ENCODE measurements around the gene SLC16A11.
A peak's percentile ranks its signal among the peaks of the same experiment; 100 is the strongest.

Gene SLC16A11

DNA sequence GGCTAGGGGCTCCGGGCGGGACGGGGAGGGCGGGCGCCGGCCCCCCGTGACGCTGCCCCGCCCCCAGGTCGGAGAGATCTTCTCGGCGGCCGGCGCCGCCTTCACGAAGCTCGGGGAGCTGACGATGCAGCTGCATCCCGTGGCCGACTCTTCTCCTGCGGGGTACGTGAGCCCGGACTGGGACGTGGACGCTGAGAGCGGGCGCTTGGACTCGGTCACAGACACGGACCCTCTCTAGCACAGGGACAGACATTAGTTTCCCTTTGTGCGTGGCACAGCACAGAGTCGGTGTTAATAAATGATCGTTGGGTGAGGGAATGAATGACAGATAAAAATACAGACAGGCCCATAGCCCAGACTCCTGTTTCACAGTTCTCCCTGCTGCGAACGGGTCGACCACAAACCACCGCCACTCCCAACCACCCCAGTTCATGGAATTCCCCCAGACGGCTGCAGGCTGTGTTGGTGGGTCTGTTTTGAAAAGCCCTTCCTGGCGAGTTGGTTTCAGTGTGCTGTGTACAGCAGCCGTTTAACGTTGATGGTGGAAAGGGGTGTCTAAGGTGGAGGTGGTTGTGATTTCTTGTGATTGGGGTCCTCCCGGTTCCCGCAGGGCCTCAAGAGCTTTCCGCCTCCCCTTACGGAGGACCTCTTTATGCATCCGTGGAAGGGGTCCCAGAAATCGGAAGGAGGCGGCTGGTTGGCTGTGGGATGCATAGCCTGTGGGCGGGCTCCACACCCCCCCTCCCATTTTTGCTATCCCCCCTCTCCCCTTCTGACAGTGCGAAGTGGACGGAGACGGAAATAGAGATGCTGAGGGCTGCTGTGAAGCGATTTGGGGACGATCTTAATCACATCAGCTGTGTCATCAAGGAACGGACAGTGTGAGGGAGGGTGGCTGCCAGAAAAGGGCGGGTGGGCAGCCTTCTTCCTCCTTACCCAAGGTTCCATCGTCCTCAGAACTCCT, 28.6 kb downstream of the SLC16A11 start:
- DNase-seq (ENCODE audit: low read depth, low spot score): no peak
- H3K4me3 ChIP-seq (ENCODE audit: low read length): peak overlapping the region; percentile 79

GRCh38 chr17:7014261-7014994, 29.5 kb downstream of the SLC16A11 start:
- H3K4me3 ChIP-seq (ENCODE audit: low read length): peak overlapping the region; percentile 79
- peak; percentile 94 for DNase-seq (ENCODE audit: low read depth, low spot score)

DNA sequence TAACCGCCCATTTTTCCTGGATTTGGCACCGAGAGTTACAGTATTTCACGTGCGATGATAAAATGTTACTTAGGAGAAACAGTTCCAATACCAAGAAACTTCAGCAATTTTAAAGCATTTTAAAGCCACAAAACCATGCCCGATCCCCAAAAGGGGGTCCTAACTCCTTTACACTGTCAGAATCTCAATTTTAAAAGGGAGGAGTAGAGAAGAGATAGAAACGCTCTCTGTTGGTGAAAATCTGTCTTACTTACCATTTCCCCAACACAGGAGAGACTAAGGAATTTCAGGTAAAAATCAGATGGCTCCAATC, 32.0 kb downstream of the SLC16A11 start:
- H3K4me3 ChIP-seq (ENCODE audit: low read length): peak overlapping the region; percentile 79
- no peak for DNase-seq (ENCODE audit: low read depth, low spot score)

GRCh38 chr17:7011415-7011814, 32.5 kb downstream of the SLC16A11 start:
- DNase-seq (ENCODE audit: low read depth, low spot score): no peak
- H3K4me3 ChIP-seq (ENCODE audit: low read length): peak overlapping the region; percentile 79

- no peak for DNase-seq (ENCODE audit: low read depth, low spot score)
- no peak overlapping the region for H3K4me3 ChIP-seq (ENCODE audit: low read length)
Measured at GRCh38 chr17:7010523-7010922, 33.4 kb downstream of the SLC16A11 start.

DNA sequence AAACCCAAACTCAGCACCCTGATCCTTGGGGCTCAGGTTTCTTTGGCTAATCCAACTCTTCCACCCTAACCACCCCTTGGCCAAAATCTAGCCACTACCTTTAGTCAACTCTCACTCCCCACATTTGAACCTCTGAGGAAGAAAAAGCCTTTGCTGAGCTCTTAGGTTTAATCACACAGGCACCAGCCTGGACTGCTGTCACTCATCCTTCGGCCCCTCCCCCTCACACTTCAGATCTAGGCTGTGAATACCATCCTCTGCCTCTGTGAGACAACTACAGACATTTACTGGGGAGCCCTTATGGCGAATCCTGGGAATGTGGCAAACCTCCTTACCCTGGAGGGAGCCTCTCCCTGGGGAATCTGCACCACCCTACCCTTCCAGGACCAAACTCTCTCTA, 36.7 kb downstream of the SLC16A11 start:
- no peak overlapping the region for H3K4me3 ChIP-seq (ENCODE audit: low read length)
- DNase-seq (ENCODE audit: low read depth, low spot score): no peak

GRCh38 chr17:7005716-7006115, 38.2 kb downstream of the SLC16A11 start:
- DNase-seq (ENCODE audit: low read depth, low spot score): no peak
- H3K4me3 ChIP-seq (ENCODE audit: low read length): no peak overlapping the region

DNA sequence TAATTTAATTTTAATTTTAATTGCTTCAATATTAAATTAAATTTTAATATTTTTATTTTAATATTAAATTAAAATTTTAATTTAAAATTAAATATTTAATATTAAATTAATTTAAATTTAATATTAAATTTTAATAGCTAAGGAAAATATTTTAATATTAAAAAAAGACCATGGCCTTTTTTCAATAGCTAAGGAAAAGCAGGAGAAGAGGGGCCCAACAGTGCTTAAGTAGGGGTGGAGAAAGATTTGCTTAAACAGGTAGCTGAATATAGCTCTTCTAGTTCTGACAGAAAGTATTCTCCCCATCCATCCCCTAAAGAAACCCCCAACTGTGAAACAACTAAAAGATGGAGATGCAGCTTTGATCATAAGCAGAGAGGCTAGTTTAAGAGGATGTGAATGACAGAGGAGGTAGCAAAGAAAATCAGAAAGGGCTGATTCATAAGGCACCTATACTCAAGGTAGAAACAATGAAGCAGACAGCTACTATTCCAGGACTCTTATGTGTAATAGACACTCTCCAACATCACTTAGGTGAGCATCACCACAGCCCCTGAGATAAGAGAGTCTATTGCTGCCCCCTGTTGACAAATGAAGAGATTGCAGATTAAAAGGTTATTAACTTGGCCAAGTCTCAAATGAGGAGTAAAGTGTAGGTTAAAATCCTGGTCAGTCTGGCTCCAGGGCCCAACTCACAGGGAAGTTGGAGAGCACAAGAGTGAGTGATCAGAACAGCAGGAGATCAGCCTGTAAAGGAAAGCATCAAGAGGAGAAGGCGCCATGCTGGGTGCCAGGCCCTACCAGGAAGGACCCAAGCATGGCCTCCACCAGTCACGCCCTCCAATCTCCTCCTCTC, 39.3 kb downstream of the SLC16A11 start:
- DNase-seq (ENCODE audit: low read depth, low spot score): peak; percentile 69
- no peak overlapping the region for H3K4me3 ChIP-seq (ENCODE audit: low read length)

- no peak for DNase-seq (ENCODE audit: low read depth, low spot score)
- H3K4me3 ChIP-seq (ENCODE audit: low read length): no peak overlapping the region
Measured at GRCh38 chr17:7003745-7004144, 40.1 kb downstream of the SLC16A11 start.

DNA sequence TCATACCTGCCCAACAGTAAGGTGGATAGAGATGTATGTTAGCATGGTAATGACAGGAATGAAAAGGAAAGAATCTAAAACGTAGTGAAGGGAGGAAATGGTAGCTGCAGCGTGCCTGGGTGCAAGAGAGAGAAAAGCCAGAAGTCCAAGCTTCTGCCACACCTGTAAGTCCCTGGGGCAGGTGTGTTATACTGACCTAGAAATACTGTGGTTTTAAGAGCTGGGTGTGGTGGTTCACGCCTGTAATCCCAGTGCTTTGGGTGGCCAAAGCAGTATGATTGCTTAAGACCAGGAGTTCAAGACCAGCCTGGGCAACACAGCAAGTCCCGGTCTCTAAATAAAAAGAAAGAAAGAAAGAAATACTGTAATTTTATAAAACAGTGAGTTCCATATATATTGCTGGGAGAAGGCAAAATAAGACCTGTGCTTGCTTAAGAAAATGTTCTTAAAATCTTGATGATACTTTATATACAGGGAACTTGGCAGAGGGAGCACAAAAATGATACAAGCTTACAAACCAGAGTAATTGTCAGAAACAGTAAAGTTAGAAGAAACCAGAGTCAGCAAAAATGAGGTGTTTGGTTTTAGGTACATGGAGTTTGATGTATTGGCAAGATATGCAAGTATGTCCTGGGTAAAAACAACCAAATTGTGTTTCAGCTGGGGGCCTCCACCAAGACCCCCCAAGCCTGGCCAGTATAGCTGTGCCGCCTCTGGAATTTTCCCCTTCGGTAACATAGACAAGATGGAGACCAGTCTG, 41.4 kb downstream of the SLC16A11 start:
- no peak overlapping the region for H3K4me3 ChIP-seq (ENCODE audit: low read length)
- DNase-seq (ENCODE audit: low read depth, low spot score): no peak

DNA sequence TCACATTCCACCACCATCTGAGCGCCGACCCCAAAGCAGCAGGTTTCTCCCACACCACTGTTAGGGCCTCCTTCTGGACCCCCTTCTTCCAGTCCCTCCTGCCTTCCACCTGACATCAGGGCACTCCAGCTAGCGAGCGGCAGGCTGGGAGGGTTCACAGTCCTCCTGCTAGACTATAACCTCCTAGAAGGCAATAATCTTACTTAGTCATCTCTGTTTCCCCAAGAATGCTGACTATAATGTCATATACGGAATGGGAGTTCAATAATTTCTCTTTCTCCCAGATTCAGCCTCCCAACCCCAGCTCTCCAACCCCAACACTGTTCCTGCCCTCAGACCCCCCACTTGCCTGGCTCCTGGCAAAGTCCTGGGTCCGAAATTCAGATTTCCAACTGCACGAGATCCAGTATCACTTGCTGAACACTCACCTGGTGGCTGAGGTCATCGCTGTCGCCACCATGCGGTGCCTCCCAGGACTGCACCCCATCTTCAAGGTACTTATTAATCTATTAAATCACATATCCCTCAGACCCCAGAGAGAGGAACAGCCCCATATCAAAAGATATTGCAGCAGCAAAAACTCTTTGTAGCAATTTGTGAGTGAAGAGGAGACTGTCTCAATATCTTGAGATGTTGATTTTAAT, 42.5 kb downstream of the SLC16A11 start:
- H3K4me3 ChIP-seq (ENCODE audit: low read length): no peak overlapping the region
- peak; percentile 55 for DNase-seq (ENCODE audit: low read depth, low spot score)

GRCh38 chr17:6998855-6999508, 44.9 kb downstream of the SLC16A11 start:
- no peak for DNase-seq (ENCODE audit: low read depth, low spot score)
- H3K4me3 ChIP-seq (ENCODE audit: low read length): no peak overlapping the region

- no peak overlapping the region for H3K4me3 ChIP-seq (ENCODE audit: low read length)
- no peak for DNase-seq (ENCODE audit: low read depth, low spot score)
Measured at GRCh38 chr17:6997171-6997570, 46.7 kb downstream of the SLC16A11 start.

DNA sequence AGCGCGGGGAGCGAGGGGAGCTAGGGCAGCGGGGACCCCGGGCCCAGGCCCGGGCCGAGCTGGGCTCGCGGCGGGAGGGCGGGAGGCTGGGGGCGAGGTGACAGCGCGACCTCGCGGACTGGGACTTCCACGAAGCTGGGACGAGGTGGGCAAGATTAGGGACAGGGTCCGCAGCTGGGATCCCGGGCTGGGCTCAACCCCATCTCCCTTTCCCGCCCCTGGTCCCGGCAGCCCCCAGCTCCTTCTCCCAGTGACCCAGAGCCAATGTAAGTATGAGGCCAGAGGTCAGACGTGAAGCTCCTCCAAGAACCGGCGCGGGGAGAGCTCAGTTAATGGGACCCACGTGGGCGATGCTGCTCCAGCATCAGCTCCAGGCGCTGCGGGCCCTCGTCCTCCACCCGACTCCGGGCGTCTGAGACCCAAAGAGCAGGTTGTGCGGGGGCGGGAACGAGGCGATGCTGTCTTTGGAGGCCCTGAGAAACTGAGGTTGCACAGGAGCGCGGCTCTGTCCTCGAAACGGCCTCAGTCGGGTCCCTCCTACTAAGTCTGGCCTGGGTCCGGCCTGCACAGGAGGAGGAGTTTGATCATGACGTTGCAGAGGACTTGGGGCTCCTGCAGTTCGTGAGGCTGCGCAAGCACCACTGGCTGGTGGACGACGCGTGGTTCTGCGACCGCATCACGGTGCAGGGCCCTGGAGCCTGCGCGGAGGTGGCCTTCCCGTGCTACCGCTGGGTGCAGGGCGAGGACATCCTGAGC, 47.5 kb downstream of the SLC16A11 start:
- DNase-seq (ENCODE audit: low read depth, low spot score): no peak
- no peak overlapping the region for H3K4me3 ChIP-seq (ENCODE audit: low read length)

GRCh38 chr17:6995500-6996255, 48.2 kb downstream of the SLC16A11 start, which contains the start of gene ALOX12:
Gene ALOX12, plus strand, starts transcription at chr17:6996049. Its CDS starts 69 bp downstream, at chr17:6996118.
- no peak within 1 kb of the TSS for H3K4me3 ChIP-seq (ENCODE audit: low read length)
- no peak for DNase-seq (ENCODE audit: low read depth, low spot score)

GRCh38 chr17:6994666-6995256, 49.1 kb downstream of the SLC16A11 start:
- no peak overlapping the region for H3K4me3 ChIP-seq (ENCODE audit: low read length)
- DNase-seq (ENCODE audit: low read depth, low spot score): no peak

Measured in Jurkat, Clone E6-1 (cell line).